HUES64 (cell line): ENCODE data around the gene USH1C.
A peak's percentile ranks its signal among the peaks of the same experiment; 100 is the strongest.

Source experiments
- H3K27ac ChIP-seq: 2 replicates; pipeline ENCODE4 v1.7.0; 2013; ENCODE audit warnings: low read depth, low read length, inconsistent platforms
- H3K27me3 ChIP-seq: 2 replicates; pipeline ENCODE4 v1.6.1; 2013; ENCODE audit warnings: mild to moderate bottlenecking, low read length; ENCODE audit not compliant: insufficient read depth
- H3K36me3 ChIP-seq: 2 replicates; pipeline ENCODE4 v1.6.1; 2013; ENCODE audit warnings: mild to moderate bottlenecking, low read length; ENCODE audit not compliant: insufficient read depth
- H3K4me1 ChIP-seq: 2 replicates; pipeline ENCODE4 v1.6.1; 2013; ENCODE audit warnings: mild to moderate bottlenecking, low read length, moderate library complexity; ENCODE audit not compliant: insufficient read depth
- H3K4me3 ChIP-seq: 2 replicates; pipeline ENCODE4 v1.5.1; 2013; ENCODE audit warnings: mild to moderate bottlenecking, low read length, moderate library complexity
- H3K9ac ChIP-seq: 2 replicates; pipeline ENCODE4 v1.6.1; 2013; ENCODE audit warnings: mild to moderate bottlenecking, low read depth, low read length
- H3K9me3 ChIP-seq: 2 replicates; pipeline ENCODE4 v1.6.1; 2013; ENCODE audit warnings: low read depth, low read length; ENCODE audit not compliant: insufficient read depth
- WGBS: fragments of 150-250, 120-280 bp; methylation state at CpG from one replicate; pipeline ENCODE4 v1.1.7; 2013; ENCODE audit warnings: missing lambda C conversion rate; 5-methylcytosine and 5-hydroxymethylcytosine counted together

USH1C gene

DNA sequence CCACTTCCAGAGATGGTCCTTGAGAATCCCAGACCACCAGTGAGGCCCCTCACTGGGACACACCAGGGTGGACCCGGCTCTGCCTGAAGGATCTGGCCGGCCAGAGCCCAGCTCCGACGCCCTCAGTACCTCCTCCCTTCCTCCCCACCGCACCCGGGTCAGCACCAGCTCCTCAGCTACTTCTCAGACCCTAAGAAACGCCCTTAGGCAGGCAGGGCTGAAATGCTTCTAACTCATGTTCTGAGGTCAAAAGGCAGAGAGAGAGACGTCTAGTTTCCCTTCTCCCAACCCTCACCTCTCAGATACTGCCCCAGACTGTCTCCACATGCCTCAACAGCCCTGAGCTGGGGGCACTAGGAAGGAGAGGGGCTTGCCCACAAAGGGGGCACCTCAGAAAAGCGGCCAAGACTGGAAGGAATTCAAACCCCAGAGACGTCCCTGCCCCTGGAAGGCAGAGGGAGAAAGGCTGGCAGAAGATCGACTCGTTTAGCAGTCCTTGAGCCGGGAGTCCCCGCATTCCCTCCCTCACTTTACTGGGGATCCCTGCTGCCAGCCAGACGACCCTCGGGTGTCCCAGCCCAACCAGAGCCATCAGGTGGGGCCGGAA is 539 bp downstream of the USH1C start:
- peak overlapping the region; percentile 61 for H3K4me3 ChIP-seq

DNA sequence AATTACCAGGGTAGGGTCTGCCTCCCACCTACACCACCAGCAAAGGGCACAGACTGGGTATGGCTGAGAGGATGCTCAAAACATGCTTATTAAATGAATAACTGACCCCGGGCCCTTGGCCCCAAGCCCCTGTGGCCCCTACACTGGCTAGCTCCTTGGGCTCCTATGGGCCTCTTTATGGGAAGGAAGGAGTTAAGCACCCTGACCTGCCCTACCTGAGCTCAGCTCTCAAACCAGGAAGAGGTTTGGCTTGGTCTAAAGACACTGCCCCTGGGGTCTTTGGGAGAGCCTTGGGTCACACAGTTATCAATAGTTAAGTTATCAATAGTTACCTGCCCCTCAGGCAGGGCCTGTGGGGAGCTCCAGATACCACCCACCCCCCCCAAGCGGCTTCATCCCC is 1.2 kb downstream of the USH1C start:
- no peak overlapping the region for H3K4me3 ChIP-seq
- no peak overlapping the region for H3K9ac ChIP-seq
- H3K9me3 ChIP-seq, result no peaks in the 10 kb centered on the region
- peaks cover 12% of the 10 kb centered on the region; the same call in 1 of the 2 replicates for H3K4me1 ChIP-seq
- H3K27ac ChIP-seq, result no peak overlapping the region
- WGBS, result 85% methylated on average over 2 of the region's 2 CpGs
- H3K36me3 ChIP-seq, result no peaks in the 10 kb centered on the region
- H3K27me3 ChIP-seq, result peaks cover 24% of the 10 kb centered on the region

More for the DNA sequence above, 539 bp downstream of the USH1C start:
- peak overlapping the region; percentile 18; the same call in 1 of the 2 replicates for H3K9ac ChIP-seq
- H3K27ac ChIP-seq, result no peak overlapping the region
- no peaks in the 10 kb centered on the region for H3K9me3 ChIP-seq
- peaks cover 12% of the 10 kb centered on the region; the same call in 1 of the 2 replicates for H3K4me1 ChIP-seq
- WGBS, result 58% methylated on average over 16 of the region's 17 CpGs
- H3K36me3 ChIP-seq, result no peaks in the 10 kb centered on the region
- H3K27me3 ChIP-seq, result peaks cover 26% of the 10 kb centered on the region

DNA sequence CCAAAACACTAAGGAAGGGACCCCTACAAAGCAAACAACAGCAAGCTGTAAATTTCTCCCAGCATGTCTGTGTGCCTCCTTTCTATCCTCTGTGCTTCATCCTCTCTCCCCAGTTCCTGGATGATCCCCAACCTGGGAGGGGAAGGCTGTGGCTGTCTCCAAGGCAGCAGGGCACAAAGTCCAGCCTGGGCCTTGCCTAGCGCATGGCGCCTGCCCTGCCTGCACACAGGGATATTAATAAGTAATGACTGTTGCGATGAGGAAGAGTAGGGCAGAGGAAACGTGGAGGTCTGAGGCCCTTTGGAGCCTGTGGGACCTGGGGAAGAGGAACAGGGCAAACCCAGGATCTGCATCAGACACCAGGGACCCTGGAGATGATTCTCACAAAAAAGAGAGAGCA is 2.0 kb downstream of the USH1C start:
- WGBS, result 93% methylated on average over 4 of the region's 4 CpGs
- Histone ChIP-seq H3K4me1 (peaks cover 12% of the 10 kb centered on the region; the same call in 1 of the 2 replicates), H3K36me3 (no peaks in the 10 kb centered on the region), H3K4me3 (no peak overlapping the region), H3K27ac (no peak overlapping the region), H3K27me3 (peaks cover 16% of the 10 kb centered on the region), H3K9ac (no peak overlapping the region), H3K9me3 (no peaks in the 10 kb centered on the region)

DNA sequence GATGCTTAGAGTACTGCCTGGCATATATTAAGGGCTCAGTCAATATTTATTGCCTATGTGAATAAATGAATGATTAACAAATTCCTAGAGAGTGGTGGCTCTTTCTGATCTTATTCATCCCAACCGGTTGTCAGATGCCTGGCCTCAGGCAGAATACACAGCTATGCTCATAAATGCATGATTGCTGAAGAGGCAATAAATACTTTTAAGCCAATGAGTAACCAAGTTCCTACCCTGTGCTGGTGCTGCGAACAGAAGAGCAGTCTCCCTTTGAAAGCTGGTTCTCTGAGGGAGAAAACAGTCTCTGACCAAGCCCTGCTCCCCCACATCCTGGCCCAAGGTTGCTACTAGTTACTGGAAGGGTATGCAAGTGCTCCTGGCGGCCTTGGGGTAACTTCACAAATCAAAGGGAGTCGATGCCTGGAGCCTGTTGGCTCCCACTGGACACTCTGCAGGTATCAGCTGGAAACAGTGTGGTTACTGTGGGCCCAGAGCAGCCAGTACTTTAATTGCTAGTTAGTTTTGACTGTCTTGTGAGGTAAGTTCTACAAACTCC is 2.8 kb downstream of the USH1C start:
- Histone ChIP-seq H3K9ac (no peak overlapping the region), H3K4me1 (peaks cover 8% of the 10 kb centered on the region; the same call in 1 of the 2 replicates), H3K27ac (no peak overlapping the region), H3K27me3 (peaks cover 12% of the 10 kb centered on the region), H3K36me3 (no peaks in the 10 kb centered on the region), H3K4me3 (no peak overlapping the region), H3K9me3 (no peaks in the 10 kb centered on the region)
- 92% methylated on average over 4 of the region's 4 CpGs for WGBS

DNA sequence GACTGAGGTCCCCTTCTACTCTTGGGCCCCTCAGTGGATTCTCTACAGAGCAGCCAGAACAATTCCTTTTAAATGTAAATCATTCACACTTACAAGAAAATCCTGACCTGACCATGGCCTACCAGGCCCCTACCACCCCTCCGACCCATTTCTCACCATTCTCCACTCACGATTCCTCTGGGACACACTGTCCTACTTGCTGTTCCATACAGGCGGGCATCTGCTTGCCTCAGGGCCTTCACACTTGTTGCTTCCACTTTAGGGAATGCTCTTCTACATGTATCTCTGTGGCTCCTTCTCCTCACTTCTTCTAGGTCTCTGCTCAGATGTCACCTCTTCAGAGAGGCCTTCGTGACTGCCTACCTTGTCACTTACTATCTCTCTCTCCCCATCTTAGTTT is 3.4 kb downstream of the USH1C start:
- peaks cover 11% of the 10 kb centered on the region for H3K27me3 ChIP-seq

DNA sequence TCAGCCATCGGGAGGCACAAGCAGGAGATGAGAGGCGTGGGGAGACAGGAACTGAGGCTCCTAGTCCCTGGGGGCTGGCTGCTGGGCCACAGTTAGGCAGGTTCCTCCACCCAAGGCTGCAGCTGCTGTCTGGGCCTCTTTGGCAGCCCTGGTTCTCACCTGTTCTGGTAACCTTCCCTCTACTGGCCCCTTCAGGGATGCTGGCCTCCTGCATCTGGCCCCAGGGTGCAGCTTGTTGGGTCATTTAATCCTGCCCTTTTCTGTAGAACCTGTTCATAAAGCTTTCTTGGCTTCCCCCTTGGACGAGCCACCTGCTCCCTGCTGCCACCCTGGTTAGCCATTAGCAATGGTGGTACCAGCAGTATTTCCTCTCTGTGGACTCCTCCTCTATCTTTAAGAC is 5.5 kb downstream of the USH1C start:
- Histone ChIP-seq H3K27ac (no peak overlapping the region), H3K27me3 (peaks cover 7% of the 10 kb centered on the region), H3K36me3 (no peaks in the 10 kb centered on the region), H3K9me3 (no peaks in the 10 kb centered on the region), H3K9ac (no peak overlapping the region), H3K4me1 (peaks cover 7% of the 10 kb centered on the region; the same call in 1 of the 2 replicates), H3K4me3 (no peak overlapping the region)
- 86% methylated on average over 3 of the region's 3 CpGs for WGBS

More for the DNA sequence above, 3.4 kb downstream of the USH1C start:
- 87% methylated on average over 4 of the region's 4 CpGs for WGBS
- H3K4me1 ChIP-seq, result peaks cover 7% of the 10 kb centered on the region; the same call in 1 of the 2 replicates
- no peak overlapping the region for H3K27ac ChIP-seq
- H3K9ac ChIP-seq, result no peak overlapping the region
- no peak overlapping the region for H3K4me3 ChIP-seq
- no peaks in the 10 kb centered on the region for H3K36me3 ChIP-seq
- H3K9me3 ChIP-seq, result no peaks in the 10 kb centered on the region

DNA sequence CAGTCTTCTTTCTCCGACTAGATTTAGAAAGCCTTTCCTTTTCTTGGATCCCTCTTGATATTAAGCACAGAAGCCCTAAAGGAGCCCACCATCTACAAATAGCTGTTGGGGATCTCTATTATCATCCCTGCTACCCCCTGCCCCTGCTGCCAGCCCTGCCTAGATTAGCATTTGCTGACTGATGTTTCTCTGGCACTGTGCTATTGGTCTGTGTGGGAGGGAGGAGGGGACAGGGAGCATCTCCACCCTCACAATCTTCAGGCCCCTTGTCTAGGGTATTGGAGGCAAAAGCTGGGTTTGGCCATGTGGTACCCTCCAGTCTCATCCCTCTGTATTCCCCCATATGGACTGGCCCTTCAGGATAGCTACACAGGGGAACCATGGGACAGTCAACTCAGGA is 6.2 kb downstream of the USH1C start:
- Histone ChIP-seq H3K36me3 (no peaks in the 10 kb centered on the region), H3K9ac (no peak overlapping the region), H3K4me1 (peaks cover 7% of the 10 kb centered on the region; the same call in 1 of the 2 replicates), H3K4me3 (no peak overlapping the region), H3K27me3 (peaks cover under 1% of the 10 kb centered on the region; the same call in 1 of the 2 replicates), H3K27ac (no peak overlapping the region), H3K9me3 (no peaks in the 10 kb centered on the region)
- WGBS, result 84% methylated on average over 1 of the region's 1 CpG

DNA sequence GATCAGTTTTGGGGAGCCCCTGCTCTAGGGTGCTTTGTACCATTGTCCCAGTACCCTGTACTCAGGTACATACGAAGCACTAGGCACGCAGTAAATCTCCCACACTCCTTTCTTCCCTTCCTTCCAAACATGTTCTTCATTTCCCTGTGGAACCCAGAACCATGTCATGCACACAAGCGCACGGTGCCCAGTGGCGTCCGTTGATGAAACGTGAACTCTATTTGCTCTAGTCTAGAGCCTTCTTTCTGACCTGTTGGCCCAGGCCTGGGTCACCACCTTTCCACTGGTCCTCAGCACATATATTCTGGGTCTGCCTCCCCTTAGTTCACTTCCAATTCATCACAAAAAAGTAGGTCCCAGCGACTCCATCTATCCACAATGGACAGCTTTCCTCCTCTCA is 7.0 kb downstream of the USH1C start:
- peaks cover under 1% of the 10 kb centered on the region; the same call in 1 of the 2 replicates for H3K4me1 ChIP-seq
- H3K36me3 ChIP-seq, result no peaks in the 10 kb centered on the region
- no peaks in the 10 kb centered on the region for H3K9me3 ChIP-seq
- no peak overlapping the region for H3K9ac ChIP-seq
- no peaks in the 10 kb centered on the region for H3K27me3 ChIP-seq
- WGBS, result 86% methylated on average over 8 of the region's 8 CpGs
- H3K4me3 ChIP-seq, result no peak overlapping the region
- no peak overlapping the region for H3K27ac ChIP-seq

DNA sequence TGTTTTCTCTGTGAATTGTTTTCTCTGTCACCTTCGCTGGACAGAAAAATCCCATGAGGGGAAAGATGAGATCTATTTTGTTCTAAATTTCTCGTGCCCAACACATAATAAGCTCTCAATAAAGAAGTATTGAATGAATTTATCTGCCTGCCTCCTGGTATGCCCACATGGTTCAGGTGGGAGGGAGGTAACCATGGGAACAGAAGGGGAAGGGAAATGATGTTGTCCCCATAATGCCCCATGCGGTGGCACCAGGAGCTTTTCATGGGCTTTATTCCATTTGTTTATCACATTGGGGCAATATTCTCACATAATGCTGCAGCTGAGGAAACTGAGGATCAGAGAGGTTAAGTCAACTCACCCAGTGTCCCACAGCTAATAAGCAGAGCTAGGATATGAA is 8.7 kb downstream of the USH1C start:
- no peaks in the 10 kb centered on the region for H3K27me3 ChIP-seq
- no peaks in the 10 kb centered on the region for H3K36me3 ChIP-seq
- H3K4me3 ChIP-seq, result no peak overlapping the region
- H3K27ac ChIP-seq, result no peak overlapping the region
- H3K9ac ChIP-seq, result no peak overlapping the region
- WGBS, result 90% methylated on average over 1 of the region's 3 CpGs
- no peaks in the 10 kb centered on the region for H3K4me1 ChIP-seq
- no peaks in the 10 kb centered on the region for H3K9me3 ChIP-seq

DNA sequence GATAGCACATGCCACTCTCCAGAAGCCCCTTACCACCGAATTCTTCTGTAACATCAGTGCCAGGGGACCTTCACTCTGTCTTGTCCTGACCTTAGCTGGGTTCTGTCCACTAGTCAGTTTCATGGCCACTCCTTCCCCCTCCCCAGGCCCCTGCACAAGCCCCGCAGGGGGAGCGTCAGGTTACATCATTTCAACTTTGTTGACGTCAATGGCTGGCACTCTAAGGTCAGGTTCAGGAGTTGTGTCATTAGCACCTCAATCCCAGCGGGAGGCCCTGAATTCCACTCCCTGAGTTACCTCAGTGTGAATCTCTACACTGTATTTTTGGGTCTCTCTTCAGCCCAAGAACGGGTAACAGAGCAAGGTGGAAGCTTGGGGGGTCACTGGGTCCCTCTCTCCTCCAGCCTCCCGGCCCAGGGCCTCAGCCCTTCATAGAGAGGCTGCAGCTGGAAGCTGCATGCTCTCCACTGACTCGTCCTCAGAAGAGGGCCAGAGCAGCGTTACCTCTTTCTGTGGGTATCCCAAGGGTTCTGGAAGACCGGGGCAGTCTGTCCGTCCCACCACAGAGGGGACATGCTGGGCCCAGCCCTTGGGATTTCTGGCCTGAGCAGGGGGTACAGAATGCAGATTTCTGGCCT is 10.3 kb downstream of the USH1C start:
- Histone ChIP-seq H3K9me3 (no peaks in the 10 kb centered on the region), H3K4me1 (no peaks in the 10 kb centered on the region), H3K4me3 (no peak overlapping the region), H3K9ac (no peak overlapping the region), H3K27me3 (no peaks in the 10 kb centered on the region), H3K36me3 (no peaks in the 10 kb centered on the region), H3K27ac (no peak overlapping the region)
- WGBS, result 71% methylated on average over 11 of the region's 11 CpGs

DNA sequence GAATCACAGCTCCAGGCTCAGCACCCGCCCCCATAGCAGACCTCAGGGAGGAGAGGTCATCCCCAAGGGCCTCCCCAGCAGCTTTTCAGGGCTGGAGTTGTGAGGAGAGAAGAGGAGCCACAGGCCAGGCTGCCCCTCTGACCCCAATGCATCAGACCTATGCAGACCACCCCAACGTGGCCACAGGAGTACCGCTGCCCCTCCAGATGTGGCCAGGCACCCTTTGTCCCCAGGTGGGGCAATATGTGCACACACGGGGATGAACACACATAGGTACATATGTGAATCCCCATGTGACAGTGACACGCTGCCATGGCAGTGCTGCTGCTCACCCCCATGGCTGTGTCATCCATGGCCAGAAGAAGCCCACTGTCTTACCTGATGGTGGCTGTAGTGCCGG is 10.9 kb downstream of the USH1C start:
- Histone ChIP-seq H3K36me3 (no peaks in the 10 kb centered on the region), H3K9ac (no peak overlapping the region), H3K4me1 (no peaks in the 10 kb centered on the region), H3K4me3 (no peak overlapping the region), H3K27me3 (no peaks in the 10 kb centered on the region), H3K27ac (no peak overlapping the region), H3K9me3 (no peaks in the 10 kb centered on the region)
- 92% methylated on average over 6 of the region's 6 CpGs for WGBS
